GM18502 (cell line): ENCODE measurements around the gene GADD45G.

ENCODE experiments used
- ATAC-seq: cut with Tn5 transposase; IDR thresholded peaks from one replicate; pipeline ENCODE4 v1.9.1; 2021; ENCODE audit warnings: mild to moderate bottlenecking; ENCODE audit not compliant: unreplicated experiment, poor library complexity

The GADD45G gene, protein sequence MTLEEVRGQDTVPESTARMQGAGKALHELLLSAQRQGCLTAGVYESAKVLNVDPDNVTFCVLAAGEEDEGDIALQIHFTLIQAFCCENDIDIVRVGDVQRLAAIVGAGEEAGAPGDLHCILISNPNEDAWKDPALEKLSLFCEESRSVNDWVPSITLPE

DNA sequence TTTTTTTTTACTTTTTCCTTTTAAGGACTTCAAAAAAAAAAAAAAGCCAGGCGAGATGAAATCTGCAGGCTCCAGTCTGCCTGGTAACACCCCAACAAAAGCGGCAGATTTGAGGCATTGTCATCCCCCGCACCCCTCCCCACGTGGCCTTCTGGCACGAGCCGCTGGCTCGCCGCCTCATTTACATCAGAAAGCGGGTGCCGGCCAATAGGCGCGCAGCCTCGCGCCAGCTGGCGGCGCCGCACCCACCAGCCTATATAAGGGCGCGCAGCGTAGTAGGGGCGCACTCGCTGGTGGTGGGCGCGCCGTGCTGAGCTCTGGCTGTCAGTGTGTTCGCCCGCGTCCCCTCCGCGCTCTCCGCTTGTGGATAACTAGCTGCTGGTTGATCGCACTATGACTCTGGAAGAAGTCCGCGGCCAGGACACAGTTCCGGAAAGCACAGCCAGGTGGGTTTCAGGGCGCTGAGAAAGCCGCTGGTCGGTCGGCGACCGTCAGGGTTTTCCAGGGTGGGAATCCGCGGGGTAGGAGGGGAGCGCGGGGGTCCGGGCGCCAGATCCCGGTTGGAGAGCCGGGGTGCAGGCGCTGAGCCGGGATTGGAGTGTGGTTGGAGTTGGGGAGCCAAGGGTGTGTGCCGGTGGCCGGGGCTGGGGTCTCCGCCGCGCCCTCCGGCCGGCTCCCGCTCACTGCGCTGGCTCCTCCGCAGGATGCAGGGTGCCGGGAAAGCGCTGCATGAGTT, at the start of gene GADD45G:
TSS of gene GADD45G (plus strand) at position 284 of the 736 bp plus-strand sequence. CDS start at position 394, 110 bp downstream.
- peak; percentile 61 for ATAC-seq

DNA sequence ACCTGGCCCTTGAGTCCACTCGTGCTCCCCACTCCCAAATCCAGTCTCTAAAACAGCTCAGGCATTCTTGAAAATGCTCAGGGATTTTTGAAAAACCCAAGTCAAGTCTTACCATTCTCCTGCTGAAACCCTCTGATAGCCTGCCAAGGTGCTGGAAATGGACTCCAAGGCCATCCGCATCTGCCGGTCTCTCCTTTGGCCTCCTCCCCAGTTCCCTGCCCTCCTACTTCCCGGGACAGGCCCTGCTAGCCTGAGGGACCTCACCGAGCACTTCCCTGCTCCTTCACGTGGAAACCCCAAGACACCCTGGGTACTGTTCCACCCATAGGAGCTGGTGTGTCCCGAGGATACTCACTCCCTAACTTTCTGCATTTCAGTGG, 49.8 kb upstream of the GADD45G start:
- ATAC-seq: no peak

GRCh38 chr9:89555451-89556375, 49.1 kb upstream of the GADD45G start:
- peak; percentile 77 for ATAC-seq

DNA sequence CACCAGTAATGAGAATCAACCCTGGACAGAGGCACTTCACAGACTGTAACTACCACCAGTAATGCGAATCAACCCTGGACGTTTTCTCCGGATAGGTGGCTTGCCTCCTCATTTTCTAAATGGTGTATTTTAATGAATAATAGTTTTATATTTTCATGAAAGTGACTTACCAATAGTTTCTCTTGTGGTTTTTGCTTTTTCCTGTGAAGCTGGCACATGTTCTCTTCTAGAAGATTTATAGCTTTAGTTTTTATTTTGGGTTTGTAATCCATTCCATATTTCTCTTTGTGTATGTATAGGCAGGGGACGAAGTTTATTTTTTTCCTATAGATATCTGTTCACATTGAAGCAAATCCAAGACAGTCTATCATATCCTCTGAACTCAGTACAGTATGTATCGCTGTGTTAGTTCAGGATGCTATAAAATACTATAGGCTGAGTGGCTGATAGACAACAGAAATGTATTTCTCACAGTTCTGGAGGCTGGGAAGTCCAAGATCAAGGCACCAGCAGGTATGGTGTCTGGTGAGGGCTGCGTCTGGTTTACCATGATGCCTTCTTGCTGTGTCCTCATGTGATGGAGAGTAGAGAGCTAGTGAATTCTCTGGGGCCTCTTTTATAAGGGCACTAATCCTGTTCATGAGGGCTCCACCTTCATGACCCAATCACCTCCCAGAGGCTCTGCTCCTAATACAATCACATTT, 46.5 kb upstream of the GADD45G start:
- ATAC-seq: no peak

GRCh38 chr9:89558948-89559347, 45.9 kb upstream of the GADD45G start:
- no peak for ATAC-seq

DNA sequence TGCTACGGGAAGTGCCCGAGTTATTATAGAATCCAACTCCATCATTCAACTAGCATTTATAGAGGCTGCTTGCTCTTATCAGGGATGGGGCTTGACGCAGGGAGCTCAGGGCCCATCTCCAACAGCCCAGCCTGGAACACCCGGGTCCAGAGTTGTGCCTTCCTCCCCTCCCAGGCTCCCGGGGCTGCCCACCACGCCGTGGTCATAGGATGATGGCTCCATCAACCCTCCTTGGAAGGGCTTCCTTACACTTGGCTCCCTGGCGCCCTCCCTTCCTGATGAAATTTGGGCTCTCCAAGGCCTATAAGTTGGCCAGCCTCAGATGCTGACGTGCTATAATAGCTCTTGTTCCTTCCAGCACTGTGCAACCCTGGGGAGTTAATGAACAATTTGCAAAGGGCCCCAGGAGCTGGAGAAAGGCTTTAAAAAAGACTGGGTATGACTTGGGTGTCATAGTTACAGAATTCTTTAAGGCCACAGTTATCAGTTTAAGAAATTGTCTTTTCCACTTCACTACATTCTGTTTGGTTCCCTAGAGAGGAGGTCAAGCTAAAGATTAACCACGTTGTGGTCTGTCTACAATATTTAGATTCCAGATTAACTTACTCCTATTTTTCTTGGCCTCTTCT, 42.5 kb upstream of the GADD45G start:
- ATAC-seq: no peak

DNA sequence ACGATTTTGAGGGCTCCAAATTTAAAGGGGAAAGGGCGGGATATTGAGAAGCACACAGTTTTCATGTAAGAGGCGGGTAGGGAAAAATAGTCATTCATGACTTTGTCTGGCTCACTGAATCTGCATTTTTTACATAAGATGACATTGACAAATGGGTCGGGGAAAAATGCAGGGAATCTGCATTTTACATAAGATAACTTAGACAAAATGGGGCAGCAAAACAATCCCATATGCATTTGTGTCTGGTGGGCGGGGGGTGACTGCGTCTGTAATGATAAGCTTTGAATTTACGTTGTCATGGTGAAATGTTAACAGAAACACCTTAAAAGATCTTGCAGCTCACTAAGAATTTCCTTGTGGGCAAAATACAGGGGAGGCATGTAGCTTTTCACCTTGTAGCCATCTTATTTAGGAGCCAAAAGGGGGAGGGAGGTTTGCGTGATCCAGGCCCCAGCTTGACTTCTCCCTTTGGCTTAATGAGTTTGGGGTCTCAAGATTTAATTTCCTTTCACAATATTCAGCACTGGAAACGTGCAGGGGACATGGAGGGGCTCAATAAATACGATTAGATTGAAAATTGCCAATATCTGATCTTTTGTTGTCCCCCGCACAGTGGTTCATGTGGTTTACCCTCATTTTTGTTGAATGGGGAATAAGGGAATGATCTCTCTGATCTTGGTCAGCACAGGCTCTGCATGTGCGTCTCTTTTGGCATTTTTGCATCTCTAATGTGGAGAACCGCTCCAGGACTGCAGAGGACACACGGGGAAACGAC, 41.1 kb upstream of the GADD45G start:
- ATAC-seq: no peak

GRCh38 chr9:89564346-89564878, 40.4 kb upstream of the GADD45G start:
- ATAC-seq: peak; percentile 89

DNA sequence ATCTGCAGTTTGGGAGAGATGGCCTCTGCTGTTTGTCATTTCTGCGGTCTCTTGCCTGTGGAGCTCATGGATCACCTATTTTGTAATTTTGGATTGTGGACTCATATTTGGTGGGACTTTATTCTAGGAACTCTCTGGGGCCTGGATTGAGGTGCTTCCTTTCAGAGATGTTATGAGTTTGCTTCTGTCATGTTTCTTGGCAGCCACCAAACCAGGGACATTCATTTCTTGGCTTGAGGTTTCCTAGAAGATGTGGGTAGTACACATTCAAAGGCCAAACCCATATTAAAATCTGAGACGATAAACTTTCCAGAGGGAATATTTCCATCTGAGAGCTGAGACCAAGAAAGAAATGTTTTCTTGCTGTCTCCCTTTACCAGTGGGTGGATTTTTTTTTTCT, 37.2 kb upstream of the GADD45G start:
- ATAC-seq: no peak

GRCh38 chr9:89574309-89574708, 30.5 kb upstream of the GADD45G start:
- ATAC-seq: no peak

DNA sequence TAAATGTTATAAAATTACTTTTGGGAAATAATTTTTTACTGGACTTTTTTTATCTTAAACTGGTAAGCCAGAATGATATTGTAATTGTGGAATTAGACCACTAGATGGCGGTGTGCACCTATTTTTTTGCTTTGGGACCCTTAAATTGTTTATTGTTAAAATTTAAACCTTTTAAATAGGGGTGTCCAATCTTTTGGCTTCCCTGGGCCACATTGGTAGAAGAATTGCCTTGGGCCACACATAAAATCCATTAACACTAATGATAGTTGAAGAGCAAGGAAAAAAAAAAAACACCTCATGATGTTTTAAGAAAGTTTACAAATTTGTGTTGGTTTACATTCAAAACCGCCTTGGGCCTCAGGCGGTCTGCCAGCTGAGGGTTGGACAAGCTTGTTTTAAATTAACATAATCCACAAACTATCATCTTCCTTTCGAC, 28.4 kb upstream of the GADD45G start:
- ATAC-seq: no peak

DNA sequence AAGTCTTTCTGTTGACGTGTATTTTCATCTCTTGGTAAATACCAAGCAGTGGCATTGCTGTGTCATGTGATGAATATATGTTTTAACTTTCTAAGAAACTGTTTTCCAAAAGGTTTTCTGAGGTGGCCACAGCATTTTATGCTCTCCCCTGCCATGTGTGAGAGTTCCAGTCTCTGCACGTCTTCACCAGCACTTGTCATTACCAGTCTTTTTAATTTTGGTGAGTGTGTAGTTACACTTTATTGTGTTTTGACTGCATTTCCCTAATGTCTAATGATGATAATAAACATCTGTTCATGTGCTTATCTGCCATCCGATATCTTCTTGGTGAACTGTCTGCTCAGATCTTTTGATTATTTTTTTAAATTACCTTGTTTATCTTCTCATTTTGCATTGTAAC, 27.4 kb upstream of the GADD45G start:
- ATAC-seq: no peak

- ATAC-seq: no peak
Measured at GRCh38 chr9:89579741-89580385, 24.9 kb upstream of the GADD45G start.

- ATAC-seq: no peak
Measured at GRCh38 chr9:89586311-89586710, 18.5 kb upstream of the GADD45G start.

DNA sequence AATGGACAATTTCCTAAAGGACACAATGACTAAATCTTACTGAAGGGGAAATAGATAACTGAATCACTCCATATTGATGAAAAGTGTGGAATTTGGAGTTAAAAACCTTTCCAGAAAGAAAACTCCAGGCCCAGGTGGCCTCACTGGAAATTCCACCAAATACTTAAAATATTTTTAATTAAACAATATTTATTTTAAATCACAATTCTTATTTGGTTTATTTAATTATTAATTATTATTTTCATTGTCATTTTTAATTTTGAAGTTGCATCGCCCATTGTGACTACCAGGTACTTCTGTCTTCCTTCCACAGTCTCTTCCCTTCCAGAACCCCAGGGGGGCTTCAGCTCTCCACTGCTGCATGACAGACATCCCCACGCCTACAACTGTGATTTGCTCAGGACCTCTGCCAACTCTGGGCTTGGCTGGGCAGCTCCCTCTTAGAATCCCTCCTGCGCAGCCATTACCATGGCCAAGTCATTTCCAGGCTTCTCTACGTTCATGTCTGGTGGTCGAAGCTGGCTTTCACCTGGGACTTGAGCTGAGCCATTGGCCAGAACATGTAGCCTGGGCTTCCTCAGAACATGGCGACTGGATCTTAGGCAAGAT, 16.4 kb upstream of the GADD45G start:
- no peak for ATAC-seq

GRCh38 chr9:89590415-89590814, 14.4 kb upstream of the GADD45G start:
- ATAC-seq: no peak

DNA sequence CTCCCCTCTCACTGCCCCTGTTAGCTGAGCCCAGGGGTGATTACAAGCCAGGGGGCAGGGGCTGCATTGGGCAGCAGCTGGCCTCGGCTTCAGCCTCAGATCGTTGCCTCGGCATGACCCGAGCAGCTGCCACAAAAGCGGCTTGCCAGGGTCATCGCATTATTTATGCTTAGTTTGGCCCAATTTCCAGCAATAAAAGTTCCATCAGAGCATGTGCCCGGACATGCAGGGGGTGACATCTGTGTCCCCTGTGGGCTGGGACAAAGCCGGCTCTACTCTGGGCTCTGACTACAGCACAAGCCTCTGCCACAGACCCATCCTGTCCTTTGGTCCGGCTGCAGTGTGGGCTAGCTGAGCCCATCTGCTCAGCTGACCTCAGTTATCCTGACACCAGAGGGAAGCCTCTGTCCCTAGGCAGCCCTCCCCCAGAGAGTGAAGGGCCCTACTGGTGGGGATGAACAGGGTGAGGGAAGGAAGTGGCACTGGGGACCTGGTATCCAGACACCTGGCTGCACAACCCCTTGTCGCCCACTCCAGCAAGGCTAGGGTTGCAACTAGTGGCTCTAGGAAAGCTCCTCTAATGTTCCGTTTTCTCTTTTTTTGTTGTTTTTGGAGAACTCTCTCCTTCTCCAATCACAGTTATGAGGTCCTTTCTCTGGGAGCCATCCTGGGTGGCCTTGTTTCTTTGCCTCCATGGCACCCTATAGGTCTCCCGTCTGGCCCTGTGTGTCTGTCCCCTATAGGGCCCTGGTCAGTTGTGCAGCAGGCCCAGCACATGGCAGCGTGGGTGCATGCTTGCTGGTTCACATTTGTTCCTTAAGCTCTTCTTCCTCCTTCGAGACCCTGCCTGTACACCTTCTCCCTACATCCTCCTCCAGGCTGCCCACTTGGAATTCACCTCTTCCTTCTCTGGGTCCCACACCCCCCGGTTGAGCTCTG, 13.3 kb upstream of the GADD45G start:
- no peak for ATAC-seq
